Neuronal stem cell (in vitro differentiated cells): ENCODE measurements around the gene WNT8A.
A peak's percentile ranks its signal among the peaks of the same experiment; 100 is the strongest.

Source experiments
- DNase-seq: peaks from one replicate; pipeline ENCODE4 v3.0.0-alpha.2; 2013; ENCODE audit warnings: low spot score
- H2AFZ ChIP-seq: one replicate; pipeline ENCODE4 v1.6.1; 2013; ENCODE audit warnings: mild to moderate bottlenecking, low read length, inconsistent platforms
- H2AK5ac ChIP-seq: 2 replicates; pipeline ENCODE4 v1.6.1; 2013; ENCODE audit warnings: low read depth, mild to moderate bottlenecking, inconsistent platforms, low read length, moderate library complexity, mixed read lengths
- H2BK120ac ChIP-seq: 2 replicates; pipeline ENCODE4 v1.6.1; 2013; ENCODE audit warnings: low read depth, mild to moderate bottlenecking, inconsistent platforms, low read length, moderate library complexity, mixed read lengths
- H2BK12ac ChIP-seq: one replicate; pipeline ENCODE4 v1.6.1; 2013; ENCODE audit warnings: low read length, inconsistent platforms
- H2BK15ac ChIP-seq: 2 replicates; pipeline ENCODE4 v1.6.1; 2013; ENCODE audit warnings: mild to moderate bottlenecking, low read length, inconsistent platforms, mixed read lengths
- H2BK5ac ChIP-seq: one replicate; pipeline ENCODE4 v1.6.1; 2013; ENCODE audit warnings: inconsistent platforms, mild to moderate bottlenecking, low read length, moderate library complexity
- H3K14ac ChIP-seq: one replicate; pipeline ENCODE4 v1.6.1; 2013; ENCODE audit warnings: low read length, inconsistent platforms
- H3K18ac ChIP-seq: 2 replicates; pipeline ENCODE4 v1.6.1; 2013; ENCODE audit warnings: low read length, inconsistent platforms
- H3K23ac ChIP-seq: 2 replicates; pipeline ENCODE4 v1.6.1; 2013; ENCODE audit warnings: low read depth, mild to moderate bottlenecking, mixed read lengths, low read length, inconsistent platforms; ENCODE audit not compliant: poor library complexity
- H3K27ac ChIP-seq: replicated peaks from 3 replicates; pipeline ENCODE4 v1.5.1; 2013; ENCODE audit warnings: low read length, inconsistent platforms
- H3K27me3 ChIP-seq, 3 experiments: 2 replicates each; pipeline ENCODE4 v1.6.1; 2013; ENCODE audit warnings: low read length in 3 of 3, mild to moderate bottlenecking in 2 of 3, inconsistent platforms in 1 of 3, low read depth in 1 of 3, mixed read lengths in 1 of 3, moderate library complexity in 1 of 3; ENCODE audit not compliant: control insufficient read depth in 3 of 3, insufficient read depth in 3 of 3
- H3K36me3 ChIP-seq, 2 donors: replicated peaks in 1 of 2; 2 replicates each; pipeline ENCODE4 v1.6.1; 2013; ENCODE audit warnings: low read length in 2 of 2; ENCODE audit not compliant: control insufficient read depth in 2 of 2, insufficient read depth in 2 of 2
- H3K4ac ChIP-seq: 2 replicates; pipeline ENCODE4 v1.6.1; 2013; ENCODE audit warnings: inconsistent platforms, mild to moderate bottlenecking, low read length, moderate library complexity
- H3K4me1 ChIP-seq, 2 donors: 1 replicate in 1 of 2; 2 replicates in 1 of 2; pipeline ENCODE4 v1.6.1; 2013; ENCODE audit warnings: low read length in 2 of 2, low read depth in 1 of 2; ENCODE audit not compliant: control insufficient read depth in 2 of 2, insufficient read depth in 1 of 2
- H3K4me2 ChIP-seq: one replicate; pipeline ENCODE4 v1.6.1; 2013; ENCODE audit warnings: mild to moderate bottlenecking, low read length, inconsistent platforms; ENCODE audit not compliant: insufficient read depth, poor library complexity, severe bottlenecking
- H3K4me3 ChIP-seq, 2 donors: 2 replicates each; pipeline ENCODE4 v1.5.1; 2013; ENCODE audit warnings: low read length in 2 of 2, mild to moderate bottlenecking in 2 of 2, inconsistent platforms in 1 of 2, moderate library complexity in 1 of 2
- H3K79me1 ChIP-seq: one replicate; pipeline ENCODE4 v1.6.1; 2013; ENCODE audit warnings: low read depth, mild to moderate bottlenecking, inconsistent platforms, low read length, moderate library complexity
- H3K9ac ChIP-seq: one replicate; pipeline ENCODE4 v1.6.1; 2013; ENCODE audit warnings: mild to moderate bottlenecking, low read depth, low read length, inconsistent platforms; ENCODE audit not compliant: poor library complexity
- H3K9me3 ChIP-seq, 2 donors: replicated peaks in 1 of 2; 2 replicates each; pipeline versions ENCODE3 to v1.6.1; 2013; ENCODE audit warnings: low read length in 2 of 2, mild to moderate bottlenecking in 2 of 2, inconsistent platforms in 1 of 2, low read depth in 1 of 2, mixed read lengths in 1 of 2, moderate library complexity in 1 of 2; ENCODE audit not compliant: control insufficient read depth in 2 of 2, insufficient read depth in 1 of 2
- H4K8ac ChIP-seq: one replicate; pipeline ENCODE4 v1.6.1; 2013; ENCODE audit warnings: low read depth, mild to moderate bottlenecking, inconsistent platforms, low read length, moderate library complexity
- H4K91ac ChIP-seq: one replicate; pipeline ENCODE4 v1.6.1; 2013; ENCODE audit warnings: low read length, low read depth, mild to moderate bottlenecking, inconsistent platforms; ENCODE audit not compliant: poor library complexity
- WGBS, 2 donors: extraction: QIAGEN DNeasy Blood & Tissue Kit; methylation state at CpG; one replicate each; pipeline ENCODE4 v1.1.7; 2013; ENCODE audit warnings: missing lambda C conversion rate in 2 of 2, mixed read lengths in 1 of 2; ENCODE audit not compliant: insufficient read length in 2 of 2, insufficient replicate concordance in 1 of 2; ENCODE audit errors: extremely low coverage in 2 of 2; 5-methylcytosine and 5-hydroxymethylcytosine counted together

The WNT8A gene

DNA sequence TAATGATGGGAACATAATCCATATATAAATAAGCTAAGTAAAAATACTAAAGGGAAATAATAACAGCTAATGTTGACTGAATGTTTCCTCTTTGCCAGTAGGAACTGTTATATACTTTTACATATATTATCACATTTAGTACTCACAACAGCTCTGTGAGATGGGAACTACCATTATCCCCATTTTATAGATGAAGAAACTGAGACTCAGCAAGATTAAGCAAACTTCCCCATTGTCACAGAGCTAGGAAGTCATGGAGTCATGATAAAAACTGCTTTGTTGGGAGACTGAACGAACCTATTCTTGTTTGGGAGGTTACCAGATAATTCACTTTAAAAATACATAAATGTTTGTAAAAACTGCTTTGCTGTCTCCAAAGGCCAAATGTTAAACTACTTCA, 23.4 kb downstream of the WNT8A start:
- no peak overlapping the region for H2BK15ac ChIP-seq
- no peaks in the 10 kb centered on the region for H3K9me3 ChIP-seq
- no peak overlapping the region for H3K4me2 ChIP-seq
- no peak overlapping the region for H2BK12ac ChIP-seq
- H2BK5ac ChIP-seq, result no peak overlapping the region
- no peak overlapping the region for H4K8ac ChIP-seq
- no peak overlapping the region for H2AFZ ChIP-seq
- DNase-seq, result no peak
- H3K4me3 ChIP-seq, result no peak overlapping the region
- H3K23ac ChIP-seq, result no peak overlapping the region
- WGBS, 2 donors, result no CpG with 5 or more reads among the region's 1 CpG
- H3K27me3 ChIP-seq, result peaks cover 0 to 19% (median 0%) of the 10 kb centered on the region in 3 experiments
- H2AK5ac ChIP-seq, result no peak overlapping the region
- no peak overlapping the region for H3K18ac ChIP-seq
- H4K91ac ChIP-seq, result no peak overlapping the region
- no peak overlapping the region for H3K4ac ChIP-seq
- H3K9ac ChIP-seq, result no peak overlapping the region
- H3K27ac ChIP-seq, result no peak overlapping the region
- H3K36me3 ChIP-seq, result no peaks in the 10 kb centered on the region
- H3K4me1 ChIP-seq, result peaks cover 0 to 6% of the 10 kb centered on the region in 2 donors
- H3K14ac ChIP-seq, result no peak overlapping the region
- no peak overlapping the region for H2BK120ac ChIP-seq
- no peaks in the 10 kb centered on the region for H3K79me1 ChIP-seq

GRCh38 chr5:138109463-138110265, 25.8 kb downstream of the WNT8A start:
- Histone ChIP-seq H2BK120ac (no peak overlapping the region), H3K27me3 (peaks cover 0 to 13% (median 0%) of the 10 kb centered on the region in 3 experiments), H3K9ac (no peak overlapping the region), H3K4me1 (peaks cover 0 to 4% of the 10 kb centered on the region in 2 donors), H2AFZ (no peak overlapping the region), H4K91ac (no peak overlapping the region), H2BK12ac (no peak overlapping the region), H2AK5ac (no peak overlapping the region), H3K9me3 (no peaks in the 10 kb centered on the region), H3K18ac (no peak overlapping the region), H3K4me2 (no peak overlapping the region), H3K79me1 (no peaks in the 10 kb centered on the region), H2BK15ac (no peak overlapping the region), H3K4me3 (no peak overlapping the region), H2BK5ac (no peak overlapping the region), H3K14ac (no peak overlapping the region), H3K27ac (no peak overlapping the region), H3K23ac (no peak overlapping the region), H3K36me3 (no peaks in the 10 kb centered on the region), H3K4ac (no peak overlapping the region), H4K8ac (no peak overlapping the region)
- WGBS, 2 donors, result no CpG with 5 or more reads among the region's 1 CpG
- DNase-seq, result no peak

DNA sequence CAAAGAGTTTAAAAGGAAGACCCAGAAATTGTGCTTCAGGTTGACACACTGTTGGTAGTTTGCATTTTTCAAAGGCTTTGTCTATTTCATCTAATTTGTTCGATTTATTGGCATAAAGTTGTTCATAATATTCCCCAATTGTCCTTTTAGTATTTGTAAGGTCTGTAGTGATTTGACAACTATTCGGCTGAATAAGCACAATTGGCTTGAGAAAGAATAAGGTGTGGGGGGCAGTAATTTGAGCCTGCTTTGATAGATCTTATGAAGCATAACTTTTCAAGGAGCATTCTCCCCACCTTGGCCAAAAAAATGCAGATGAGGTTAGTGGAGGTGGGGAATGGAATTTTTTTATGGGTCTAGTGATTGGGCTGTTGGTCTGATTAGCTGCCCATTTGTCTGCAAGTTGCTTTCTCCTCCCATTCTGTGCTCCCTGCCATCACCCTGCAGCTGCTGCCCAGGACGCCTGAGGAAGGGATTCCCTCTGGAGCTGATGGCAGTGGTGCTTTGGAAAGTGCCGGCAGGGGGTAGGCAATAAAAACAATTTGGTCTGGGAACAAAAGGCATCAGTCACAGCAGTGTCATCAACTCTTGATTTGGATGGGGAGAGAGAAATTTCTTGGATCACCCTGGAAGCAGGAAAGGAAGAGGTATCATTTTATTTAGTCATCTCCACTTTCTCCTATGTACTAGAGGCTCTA, 26.6 kb downstream of the WNT8A start:
- H3K4me2 ChIP-seq, result no peak overlapping the region
- H2BK15ac ChIP-seq, result no peak overlapping the region
- no peak overlapping the region for H2AFZ ChIP-seq
- no peak overlapping the region for H3K4ac ChIP-seq
- no peak overlapping the region for H3K14ac ChIP-seq
- H3K18ac ChIP-seq, result no peak overlapping the region
- no peak overlapping the region for H3K27ac ChIP-seq
- no peak overlapping the region for H3K4me3 ChIP-seq
- peaks cover 0 to 13% (median 0%) of the 10 kb centered on the region in 3 experiments for H3K27me3 ChIP-seq
- H4K91ac ChIP-seq, result no peak overlapping the region
- H3K23ac ChIP-seq, result no peak overlapping the region
- no peak overlapping the region for H4K8ac ChIP-seq
- no peak overlapping the region for H2AK5ac ChIP-seq
- no peak overlapping the region for H2BK120ac ChIP-seq
- no CpG with 5 or more reads among the region's 4 CpGs for whole genome bisulfite sequencing, 2 donors
- peak; percentile 18 for DNase-seq
- no peak overlapping the region for H2BK5ac ChIP-seq
- no peak overlapping the region for H2BK12ac ChIP-seq
- no peaks in the 10 kb centered on the region for H3K9me3 ChIP-seq
- no peaks in the 10 kb centered on the region for H3K79me1 ChIP-seq
- H3K4me1 ChIP-seq, result peaks cover 0 to 4% of the 10 kb centered on the region in 2 donors
- H3K9ac ChIP-seq, result no peak overlapping the region
- H3K36me3 ChIP-seq, result no peaks in the 10 kb centered on the region

DNA sequence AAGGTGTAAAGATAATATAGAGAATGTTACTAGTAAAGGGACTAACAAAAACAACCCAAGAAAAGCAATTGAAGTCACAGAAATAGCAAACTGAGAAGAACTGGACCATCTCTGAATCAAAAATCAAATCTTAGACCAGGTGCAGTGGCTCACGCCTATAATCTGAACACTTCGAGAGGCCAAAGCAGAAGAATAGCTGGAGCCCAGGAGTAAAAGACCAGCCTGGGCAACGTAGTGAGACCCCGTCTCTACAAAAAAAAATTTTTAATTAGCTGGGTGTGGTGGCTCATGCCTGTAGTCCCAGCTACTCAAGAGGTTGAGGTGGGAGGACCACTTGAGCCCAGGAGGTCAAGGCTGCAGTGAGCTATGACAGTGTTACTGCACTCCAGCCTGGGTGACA, 27.3 kb downstream of the WNT8A start:
- Histone ChIP-seq H3K4me1 (peaks cover 0 to 4% of the 10 kb centered on the region in 2 donors), H3K4me2 (no peak overlapping the region), H2BK12ac (no peak overlapping the region), H2BK15ac (no peak overlapping the region), H2AK5ac (no peak overlapping the region), H3K27ac (no peak overlapping the region), H3K9ac (no peak overlapping the region), H3K27me3 (peaks cover 0 to 13% (median 0%) of the 10 kb centered on the region in 3 experiments), H4K8ac (no peak overlapping the region), H2BK120ac (no peak overlapping the region), H4K91ac (no peak overlapping the region), H3K4me3 (no peak overlapping the region), H3K14ac (no peak overlapping the region), H2BK5ac (no peak overlapping the region), H3K4ac (no peak overlapping the region), H2AFZ (no peak overlapping the region), H3K9me3 (no peaks in the 10 kb centered on the region), H3K18ac (no peak overlapping the region), H3K23ac (no peak overlapping the region), H3K36me3 (no peaks in the 10 kb centered on the region), H3K79me1 (no peaks in the 10 kb centered on the region)
- WGBS, 2 donors, result no CpG with 5 or more reads among the region's 4 CpGs
- DNase-seq, result no peak
